H1 (cell line): ENCODE measurements around the gene SLC37A2. TPM values are rescaled to one million over a fixed set of nuclear protein-coding genes. Genes with fewer than 3 reads are reported as not detected.

Experiments
- CHD7 ChIP-seq: fragments of 300-600 bp; sonication (generic); IDR thresholded peaks from 2 replicates; pipeline ENCODE4 v1.7.1; 2012; ENCODE audit warnings: low read length, moderate library complexity, mild to moderate bottlenecking, inconsistent platforms; ENCODE audit not compliant: insufficient replicate concordance
- NRF1 ChIP-seq: IDR thresholded peaks from 2 replicates; pipeline ENCODE4 v1.6.1; 2011; ENCODE audit warnings: mild to moderate bottlenecking, low read depth, low read length, improper control_type of control experiment
- SIN3A ChIP-seq, 2 experiments: IDR thresholded peaks in 1 of 2; conservative IDR thresholded peaks in 1 of 2; 2 replicates each; pipeline ENCODE4 v1.6.1; 2011 to 2012; ENCODE audit warnings: low read length in 2 of 2, improper control_type of control experiment in 1 of 2, low read depth in 1 of 2, mild to moderate bottlenecking in 1 of 2
- SP2 ChIP-seq: IDR thresholded peaks from 2 replicates; pipeline ENCODE4 v1.6.1; 2012; ENCODE audit warnings: mild to moderate bottlenecking, low read length, inconsistent platforms
- ZNF274 ChIP-seq: IDR thresholded peaks from 2 replicates; pipeline ENCODE4 v1.7.0; 2012; ENCODE audit warnings: low read length, borderline replicate concordance; ENCODE audit errors: extremely low read depth
- polyA plus RNA-seq, 7 experiments: library from polyadenylated mRNA; depleted of rRNA in 3 of 7; stranded (reverse) in 5 of 7; unstranded in 2 of 7; fragments of >200 nt in 5 of 7; fragments of 200-250 nt in 2 of 7; gene quantifications; 1 replicate in 5 of 7; 2 replicates in 1 of 7; 4 replicates in 1 of 7; pipeline versions ENCODE4 v1.2.1 to v1.2.3, GENCODE V29; 2011 to 2013; ENCODE audit warnings: missing spikeins in 2 of 7, mixed read lengths in 2 of 7
- total RNA-seq: library from RNA; stranded (reverse); fragmentation: NEBNext Ultra II Directional; extraction: Animal tissue kit (Norgen Biotek cat#: 25700); gene quantifications from 2 replicates; pipeline ENCODE4 v1.2.1, GENCODE V29; 2021

Gene SLC37A2
- total and polyA plus RNA-seq, 2 of the 8 experiments (the other 6 are each of a cell fraction or from before 2014, with no cell fraction given), result 1.3 to 1.9 TPM

- no peak for TF ChIP-seq CHD7
- TF ChIP-seq SIN3A (conservative IDR thresholded peaks at IDR 0.05 in 1 of 2, IDR thresholded peaks at IDR 0.05 in 1 of 2; ENCODE audit: low read depth in 1 of 2, low read length in 2 of 2), result no peak
- TF ChIP-seq NRF1, result no peak
- no peak for TF ChIP-seq SP2
- no peak for TF ChIP-seq ZNF274
These were observed 31.6 kb downstream of the SLC37A2 start (continued) for GRCh38 chr11:125094731-125095130.
